ENCODE measurements around the gene HLA-DMA.

HLA-DMA gene

GRCh38 chr6:32972353-32973143 is 19.7 kb upstream of the HLA-DMA start:
- ChIA-PET POLR2A (interaction anchor here (0.5 to 9.8 kb wide), 63 partner anchors 9 to 1145 kb away, joined by 3 to 271 read pairs (median 5); partner anchors contain the start of genes B3GALT4, HLA-DMA, HLA-DMB and HLA-DPA1), CTCF (interaction anchor here (0.7 to 14.8 kb wide), 18 partner anchors 7 to 305 kb away, joined by 3 to 313 read pairs (median 6); partner anchors contain the start of genes HLA-DMA, PSMB9, TAP1 and TAP2)
- DNase-seq (ENCODE audit: extremely low spot score): no peak
- TF ChIP-seq CTCF (IDR thresholded peaks at IDR 0.05; ENCODE audit: control extremely low read depth, extremely low read depth, low read depth, missing control alignments): no peak

GRCh38 chr6:32971581-32972352 is 18.9 kb upstream of the HLA-DMA start:
- ChIA-PET CTCF (interaction anchor here (0.7 to 14.8 kb wide), 17 partner anchors 8 to 306 kb away, joined by 3 to 313 read pairs (median 6); partner anchors contain the start of genes HLA-DMA, PSMB9, TAP1 and TAP2), POLR2A (interaction anchor here (0.5 to 9.8 kb wide), 67 partner anchors 8 to 1144 kb away, joined by 3 to 271 read pairs (median 5); partner anchors contain the start of genes B3GALT4, HLA-DMA, HLA-DMB and HLA-DPA1)
- peak; percentile 95 for DNase-seq (ENCODE audit: extremely low spot score)
- no peak for TF ChIP-seq CTCF (IDR thresholded peaks at IDR 0.05; ENCODE audit: control extremely low read depth, extremely low read depth, low read depth, missing control alignments)

GRCh38 chr6:32971242-32971580 is 18.3 kb upstream of the HLA-DMA start:
- no peak for DNase-seq (ENCODE audit: extremely low spot score)
- POLR2A ChIA-PET: interaction anchor here (0.6 to 9.8 kb wide), 46 partner anchors 8 to 524 kb away, joined by 3 to 271 read pairs (median 8); partner anchors contain the start of genes B3GALT4, HLA-DMA, HLA-DMB and HLA-DPA1

GRCh38 chr6:32970413-32971241 is 17.7 kb upstream of the HLA-DMA start:
- CTCF ChIA-PET: interaction anchor here (0.6 to 14.8 kb wide), 8 partner anchors 10 to 132 kb away, joined by 3 to 313 read pairs (median 18); partner anchors contain the start of genes HLA-DMA and TAP2
- peak; percentile 78 for DNase-seq (ENCODE audit: extremely low spot score)
- TF ChIP-seq CTCF (IDR thresholded peaks at IDR 0.05; ENCODE audit: control extremely low read depth, extremely low read depth, low read depth, missing control alignments): no peak
- POLR2A ChIA-PET: interaction anchor here (0.7 to 9.8 kb wide), 13 partner anchors 14 to 131 kb away, joined by 3 to 271 read pairs (median 15); partner anchors contain the start of genes HLA-DMA, HLA-DMB, HLA-DPB1 and PSMB8

More at GRCh38 chr6:32971242-32971580, 18.3 kb upstream of the HLA-DMA start:
- CTCF ChIA-PET: interaction anchor here (0.6 to 14.8 kb wide), 12 partner anchors 8 to 132 kb away, joined by 3 to 313 read pairs (median 11); partner anchors contain the start of genes HLA-DMA, PSMB9, TAP1 and TAP2
- no peak for TF ChIP-seq CTCF (IDR thresholded peaks at IDR 0.05; ENCODE audit: control extremely low read depth, extremely low read depth, low read depth, missing control alignments)

GRCh38 chr6:32969685-32970412 is 17.0 kb upstream of the HLA-DMA start:
- DNase-seq (ENCODE audit: extremely low spot score): no peak
- ChIA-PET POLR2A (interaction anchor here (0.7 to 9.8 kb wide), 7 partner anchors 15 to 111 kb away, joined by 3 to 271 read pairs (median 7); partner anchors contain the start of genes HLA-DMA and HLA-DMB), CTCF (interaction anchor here (1.0 to 14.8 kb wide), 7 partner anchors 11 to 132 kb away, joined by 4 to 313 read pairs (median 10); partner anchors contain the start of genes HLA-DMA and TAP2)
- TF ChIP-seq CTCF (IDR thresholded peaks at IDR 0.05; ENCODE audit: control extremely low read depth, extremely low read depth, low read depth, missing control alignments): no peak

All from GM10248 (cell line).